Colonic mucosa (tissue), 4 donors: ENCODE measurements around the gene EPS8L2. TPM values are rescaled to one million over a fixed set of nuclear protein-coding genes. Genes with fewer than 3 reads are reported as not detected.

Experiments
- DNase-seq: peaks from one replicate; pipeline ENCODE4 v3.0.0-alpha.2; 2020
- H3K27ac ChIP-seq: fragments of 200-600 bp; one replicate; pipeline ENCODE4 v1.8.0; 2021
- H3K27me3 ChIP-seq: fragments of 200-600 bp; one replicate; pipeline ENCODE4 v1.8.0; 2021
- H3K36me3 ChIP-seq: fragments of 200-600 bp; one replicate; pipeline ENCODE4 v1.8.0; 2021
- H3K4me1 ChIP-seq: fragments of 200-600 bp; one replicate; pipeline ENCODE4 v1.8.0; 2021; ENCODE audit warnings: mild to moderate bottlenecking
- H3K4me3 ChIP-seq: fragments of 200-600 bp; one replicate; pipeline ENCODE4 v1.8.0; 2021
- H3K9ac ChIP-seq, 2 donors: one replicate each; pipeline ENCODE4 v1.7.0; 2013; ENCODE audit warnings: control low read depth in 2 of 2, low read depth in 2 of 2, low read length in 2 of 2
- H3K9me3 ChIP-seq: fragments of 200-600 bp; one replicate; pipeline ENCODE4 v1.8.0; 2021
- CTCF ChIP-seq: fragments of 200-600 bp; IDR thresholded peaks from one replicate; pipeline ENCODE4 v1.8.0; 2022; ENCODE audit warnings: antibody characterized with exemption, mild to moderate bottlenecking
- intact Hi-C: fragments of 100-400 bp; cut with DNase I; formaldehyde crosslinking; loops from one replicate; pipeline ENCODE4 v1.14.1; 2022
- total RNA-seq, 2 donors: library from RNA; stranded (reverse); fragmentation: NEBNext Ultra II Directional in 1 of 2; extraction: Animal tissue kit (Norgen Biotek cat#: 25700) in 1 of 2; gene quantifications; one replicate each; pipeline ENCODE4 v1.2.1, GENCODE V29; 2021
- donor health status: healthy.
- donor health status: DM: no; HTN: no; CAD: no.
- donor health status: DM: no; HTN: no; CAD: no.

Gene EPS8L2
- total RNA-seq, 2 donors from 2014 or later = 192 to 254 TPM

- H3K4me1 ChIP-seq = peaks cover 3% of the 10 kb centered on the region
- TF ChIP-seq CTCF = no peak
- intact Hi-C loops = no loop called here
- H3K36me3 ChIP-seq = peaks cover 16% of the 10 kb centered on the region
- no peak overlapping the region for H3K9ac ChIP-seq
- H3K27me3 ChIP-seq = no peaks in the 10 kb centered on the region
- H3K9me3 ChIP-seq = no peaks in the 10 kb centered on the region
- H3K27ac ChIP-seq = no peak overlapping the region
- no peak for DNase-seq
- H3K4me3 ChIP-seq = no peak overlapping the region
These were observed 60.8 kb downstream of the EPS8L2 start for GRCh38 chr11:766936-767210.

DNA sequence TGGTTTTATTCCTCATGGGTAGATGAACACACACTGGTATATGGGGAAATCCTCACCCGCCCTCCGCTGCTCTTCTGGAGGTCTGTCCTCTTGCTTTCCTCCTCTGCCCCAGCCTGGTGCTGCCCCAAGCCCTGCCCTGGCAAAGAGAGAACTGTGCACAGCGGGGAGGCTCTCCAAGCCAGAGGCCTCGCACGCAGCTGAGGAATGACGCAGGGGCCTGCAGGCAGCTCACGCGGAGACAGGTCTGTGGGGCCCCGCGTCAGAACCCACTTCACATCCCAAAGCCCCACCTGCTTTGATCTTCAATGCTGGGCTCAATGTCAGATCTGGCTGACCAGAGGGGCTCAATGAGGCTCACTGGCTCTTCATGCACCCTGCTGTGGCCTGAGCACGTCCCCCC is 61.2 kb downstream of the EPS8L2 start:
- no peak for DNase-seq
- no peak overlapping the region for H3K4me3 ChIP-seq
- H3K4me1 ChIP-seq = peaks cover 3% of the 10 kb centered on the region
- no peaks in the 10 kb centered on the region for H3K27me3 ChIP-seq
- TF ChIP-seq CTCF = no peak
- H3K9me3 ChIP-seq = no peaks in the 10 kb centered on the region
- no peak overlapping the region for H3K9ac ChIP-seq
- no peak overlapping the region for H3K27ac ChIP-seq
- peaks cover 16% of the 10 kb centered on the region for H3K36me3 ChIP-seq
- intact Hi-C loops = no loop called here

- Histone ChIP-seq H3K36me3 (peaks cover 5% of the 10 kb centered on the region), H3K9me3 (no peaks in the 10 kb centered on the region), H3K9ac (no peak overlapping the region)
These were observed 64.0 kb downstream of the EPS8L2 start for GRCh38 chr11:769887-770641.

DNA sequence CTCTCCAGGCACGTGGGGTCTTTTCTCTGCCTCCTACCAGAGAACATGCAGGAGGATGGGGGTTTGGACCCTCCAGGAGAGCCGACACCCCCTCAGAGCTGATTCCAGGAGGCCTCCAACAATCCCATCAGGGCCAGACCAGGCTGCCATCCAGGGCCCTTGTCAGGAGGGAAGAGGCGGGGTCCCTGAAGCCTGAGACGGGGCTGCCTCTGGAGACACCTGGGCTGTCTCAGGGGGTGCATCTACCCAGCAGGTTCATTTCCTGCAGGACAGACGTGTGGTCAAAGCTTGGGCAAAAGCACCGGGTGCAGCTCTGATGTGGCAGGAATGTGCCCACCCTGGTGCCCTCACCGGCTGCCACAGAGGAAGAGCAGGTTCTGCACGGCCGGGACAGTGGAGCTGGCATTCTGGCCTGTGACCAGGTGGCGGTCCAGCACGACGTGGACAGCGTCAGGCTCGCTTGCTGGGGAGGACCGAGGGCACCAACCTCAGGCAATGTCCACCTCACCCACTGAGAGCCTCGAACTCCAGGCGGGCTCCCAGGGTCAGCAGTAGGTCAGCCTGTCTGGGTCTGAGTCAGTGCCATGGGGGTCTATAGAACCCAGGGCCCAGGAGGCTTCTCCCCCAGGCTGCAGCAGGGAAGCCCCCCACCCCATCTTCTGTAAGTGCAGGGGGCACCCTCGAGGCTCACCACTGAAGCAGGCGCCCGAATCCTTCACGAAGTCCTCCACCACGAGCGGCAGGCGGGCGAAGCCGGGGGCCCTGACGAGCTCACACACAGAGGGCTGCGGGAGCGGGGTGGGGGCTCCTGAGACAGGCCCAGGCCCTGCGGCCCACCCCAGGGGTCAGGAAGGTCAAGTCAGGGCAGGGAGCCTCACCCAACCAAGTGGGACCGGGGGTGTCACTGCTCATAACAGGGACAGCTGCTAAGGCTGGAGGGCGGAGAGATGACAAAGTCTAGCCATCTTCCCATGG is 64.9 kb downstream of the EPS8L2 start:
- no peak overlapping the region for H3K9ac ChIP-seq
- no peaks in the 10 kb centered on the region for H3K27me3 ChIP-seq
- no peaks in the 10 kb centered on the region for H3K9me3 ChIP-seq
- peaks cover 3% of the 10 kb centered on the region for H3K36me3 ChIP-seq
- H3K27ac ChIP-seq = no peak overlapping the region
- no peak for DNase-seq
- intact Hi-C loops = no loop called here
- H3K4me3 ChIP-seq = no peak overlapping the region
- peaks cover 10% of the 10 kb centered on the region for H3K4me1 ChIP-seq
- TF ChIP-seq CTCF = no peak

More at GRCh38 chr11:769887-770641, 64.0 kb downstream of the EPS8L2 start:
- intact Hi-C loops = no loop called here
- DNase-seq = no peak
- H3K4me1 ChIP-seq = peaks cover under 1% of the 10 kb centered on the region
- H3K4me3 ChIP-seq = no peak overlapping the region
- no peak overlapping the region for H3K27ac ChIP-seq
- H3K27me3 ChIP-seq = no peaks in the 10 kb centered on the region
- no peak for TF ChIP-seq CTCF

DNA sequence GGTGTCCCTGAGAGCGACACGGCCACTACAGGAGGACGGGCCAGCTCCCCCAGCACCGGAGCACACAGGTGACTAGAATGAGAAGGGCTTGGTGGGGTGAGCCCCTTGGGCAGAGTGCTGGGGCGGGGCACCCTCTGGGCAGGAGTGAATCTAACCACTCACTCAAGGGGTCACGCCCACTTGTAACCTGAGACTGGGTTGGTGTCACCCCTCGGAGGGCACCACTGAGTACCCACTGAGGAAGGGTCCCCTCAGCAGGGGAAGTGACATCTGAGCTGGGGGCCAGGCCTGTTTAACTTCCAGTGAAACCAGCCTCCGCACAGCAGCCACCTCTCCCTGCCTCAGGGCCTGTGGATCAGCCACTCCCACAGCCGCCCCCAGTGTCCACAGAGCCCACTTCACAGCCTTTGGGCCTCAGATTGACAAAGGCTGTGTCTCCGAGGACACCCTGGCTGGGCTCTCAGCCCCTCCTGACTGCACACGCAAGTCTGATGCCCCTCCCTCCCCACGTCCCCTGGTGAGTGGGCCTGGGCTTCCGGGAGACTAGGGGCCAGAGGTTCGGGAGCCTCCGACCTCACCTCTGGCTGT is 65.7 kb downstream of the EPS8L2 start:
- Histone ChIP-seq H3K9ac (no peak overlapping the region), H3K36me3 (peaks cover 3% of the 10 kb centered on the region), H3K27ac (no peak overlapping the region), H3K9me3 (no peaks in the 10 kb centered on the region), H3K27me3 (no peaks in the 10 kb centered on the region), H3K4me3 (no peak overlapping the region), H3K4me1 (peaks cover 16% of the 10 kb centered on the region)
- intact Hi-C loops = no loop called here
- TF ChIP-seq CTCF = no peak
- no peak for DNase-seq
